Measurements from ENCODE around the gene RFX3. TPM values are rescaled to one million over a fixed set of nuclear protein-coding genes. Genes with fewer than 3 reads are reported as not detected.

RFX3 gene
- total RNA-seq, 2 donors from 2014 or later, result 27.5 to 28.2 TPM

- no peaks in the 10 kb centered on the region for H3K27me3 ChIP-seq (ENCODE audit: control insufficient read depth, insufficient read depth, low read length, poor library complexity, severe bottlenecking)
- no peak overlapping the region for H3K4me3 ChIP-seq (ENCODE audit: low read length)
- no peaks in the 10 kb centered on the region for H3K9me3 ChIP-seq (ENCODE audit: control insufficient read depth, low read length)
- no peaks in the 10 kb centered on the region for H3K9me3 Mint-ChIP-seq
- no peak overlapping the region for H3K4me3 Mint-ChIP-seq
- no peak overlapping the region for H3K27ac ChIP-seq (ENCODE audit: low read depth, low read length)
- no peaks in the 10 kb centered on the region for H3K4me1 Mint-ChIP-seq
- no peaks in the 10 kb centered on the region for H3K4me1 ChIP-seq (ENCODE audit: control insufficient read depth, insufficient read depth, low read length)
- no peaks in the 10 kb centered on the region for H3K27me3 Mint-ChIP-seq (ENCODE audit: insufficient read depth)
- no peak overlapping the region for H3K9ac ChIP-seq (ENCODE audit: extremely low read depth, low read length, poor library complexity, severe bottlenecking)
- no peaks in the 10 kb centered on the region for H3K36me3 ChIP-seq (ENCODE audit: control insufficient read depth, insufficient read depth, low read length)
- no peak for DNase-seq
- TF ChIP-seq CTCF (conservative IDR thresholded peaks at IDR 0.05), result no peak
- no peak overlapping the region for H3K27ac Mint-ChIP-seq
- H3K36me3 Mint-ChIP-seq (ENCODE audit: low read depth), result no peaks in the 10 kb centered on the region
These were observed 194.9 kb downstream of the RFX3 start for GRCh38 chr9:3330792-3331420.

- no peaks in the 10 kb centered on the region for H3K4me1 ChIP-seq (ENCODE audit: control insufficient read depth, insufficient read depth, low read length)
- Mint-ChIP-seq H3K9me3 (no peaks in the 10 kb centered on the region), H3K36me3 (ENCODE audit: low read depth) (no peaks in the 10 kb centered on the region), H3K4me3 (no peak overlapping the region), H3K4me1 (no peaks in the 10 kb centered on the region), H3K27me3 (ENCODE audit: insufficient read depth) (no peaks in the 10 kb centered on the region), H3K27ac (no peak overlapping the region)
- H3K9me3 ChIP-seq (ENCODE audit: control insufficient read depth, low read length), result no peaks in the 10 kb centered on the region
- H3K4me3 ChIP-seq (ENCODE audit: low read length), result no peak overlapping the region
- no peak for TF ChIP-seq CTCF (conservative IDR thresholded peaks at IDR 0.05)
- H3K27me3 ChIP-seq (ENCODE audit: control insufficient read depth, insufficient read depth, low read length, poor library complexity, severe bottlenecking), result no peaks in the 10 kb centered on the region
- no peaks in the 10 kb centered on the region for H3K36me3 ChIP-seq (ENCODE audit: control insufficient read depth, insufficient read depth, low read length)
- no peak for DNase-seq
- H3K9ac ChIP-seq (ENCODE audit: extremely low read depth, low read length, poor library complexity, severe bottlenecking), result no peak overlapping the region
- H3K27ac ChIP-seq (ENCODE audit: low read depth, low read length), result no peak overlapping the region
- 50% methylated on average over 1 of the region's 2 CpGs; no CpG with 5 or more reads in 1 of the 2 experiments for WGBS, 2 experiments (ENCODE audit: insufficient coverage in 1 of 2, insufficient read length in 1 of 2)
These were observed 196.4 kb downstream of the RFX3 start for GRCh38 chr9:3329361-3329760.

GRCh38 chr9:3323714-3324113 is 202.1 kb downstream of the RFX3 start:
- H3K9ac ChIP-seq (ENCODE audit: extremely low read depth, low read length, poor library complexity, severe bottlenecking), result no peak overlapping the region
- TF ChIP-seq CTCF (conservative IDR thresholded peaks at IDR 0.05), result no peak
- H3K27me3 Mint-ChIP-seq (ENCODE audit: insufficient read depth), result no peaks in the 10 kb centered on the region

More at GRCh38 chr9:3323714-3324113, 202.1 kb downstream of the RFX3 start:
- no peaks in the 10 kb centered on the region for H3K36me3 ChIP-seq (ENCODE audit: control insufficient read depth, insufficient read depth, low read length)
- H3K27ac ChIP-seq (ENCODE audit: low read depth, low read length), result no peak overlapping the region
- no peaks in the 10 kb centered on the region for H3K27me3 ChIP-seq (ENCODE audit: control insufficient read depth, insufficient read depth, low read length, poor library complexity, severe bottlenecking)
- DNase-seq, result no peak
- Mint-ChIP-seq H3K4me1 (no peaks in the 10 kb centered on the region), H3K36me3 (ENCODE audit: low read depth) (peaks cover under 1% of the 10 kb centered on the region), H3K4me3 (no peak overlapping the region), H3K27ac (no peak overlapping the region), H3K9me3 (peaks cover under 1% of the 10 kb centered on the region)
- H3K9me3 ChIP-seq (ENCODE audit: control insufficient read depth, low read length), result no peaks in the 10 kb centered on the region
- 83 to 94% methylated on average over 2 of the region's 2 CpGs for WGBS, 2 experiments (ENCODE audit: insufficient coverage in 1 of 2, insufficient read length in 1 of 2)
- no peaks in the 10 kb centered on the region for H3K4me1 ChIP-seq (ENCODE audit: control insufficient read depth, insufficient read depth, low read length)
- H3K4me3 ChIP-seq (ENCODE audit: low read length), result no peak overlapping the region
